Testis (tissue), 2 donors: ENCODE data around the gene HSPA8.

Experiments
- POLR2A ChIP-seq: fragments of 450-650 bp; IDR thresholded peaks from one replicate; pipeline ENCODE4 v1.6.1; 2017; ENCODE audit warnings: antibody characterized with exemption, mild to moderate bottlenecking, moderate library complexity
- TF ChIP-seq, protein P1 (sequence below), 3 experiments: fragments of 450-650 bp in 2 of 3; fragments of 200-600 bp in 1 of 3; sonication (generic) in 1 of 3; IDR thresholded peaks; one replicate each; pipeline ENCODE4 v1.5.1; 2016 to 2019; ENCODE audit warnings: antibody characterized with exemption in 3 of 3, mild to moderate bottlenecking in 2 of 3, moderate library complexity in 1 of 3

DNA sequence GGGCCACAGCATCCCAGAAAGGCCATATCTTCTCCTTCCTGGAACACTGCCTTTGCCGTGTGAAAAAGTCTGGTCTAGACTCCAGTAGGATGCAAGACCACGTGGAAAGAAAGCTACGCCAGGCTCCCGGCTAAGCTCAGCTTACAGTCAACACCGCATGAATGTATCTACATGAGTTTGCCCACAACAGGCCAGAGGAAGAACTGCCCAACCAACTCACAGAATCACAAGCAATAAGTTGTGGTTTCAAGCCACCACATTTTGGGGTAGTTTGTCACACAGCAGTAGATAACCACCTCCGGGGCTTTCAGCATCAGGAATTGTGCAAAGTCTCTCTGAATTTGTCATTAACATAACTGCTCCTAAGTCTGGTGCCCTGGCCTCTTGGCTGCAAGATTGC lies 27.3 kb downstream of the HSPA8 start:
- TF ChIP-seq, protein P1, sequence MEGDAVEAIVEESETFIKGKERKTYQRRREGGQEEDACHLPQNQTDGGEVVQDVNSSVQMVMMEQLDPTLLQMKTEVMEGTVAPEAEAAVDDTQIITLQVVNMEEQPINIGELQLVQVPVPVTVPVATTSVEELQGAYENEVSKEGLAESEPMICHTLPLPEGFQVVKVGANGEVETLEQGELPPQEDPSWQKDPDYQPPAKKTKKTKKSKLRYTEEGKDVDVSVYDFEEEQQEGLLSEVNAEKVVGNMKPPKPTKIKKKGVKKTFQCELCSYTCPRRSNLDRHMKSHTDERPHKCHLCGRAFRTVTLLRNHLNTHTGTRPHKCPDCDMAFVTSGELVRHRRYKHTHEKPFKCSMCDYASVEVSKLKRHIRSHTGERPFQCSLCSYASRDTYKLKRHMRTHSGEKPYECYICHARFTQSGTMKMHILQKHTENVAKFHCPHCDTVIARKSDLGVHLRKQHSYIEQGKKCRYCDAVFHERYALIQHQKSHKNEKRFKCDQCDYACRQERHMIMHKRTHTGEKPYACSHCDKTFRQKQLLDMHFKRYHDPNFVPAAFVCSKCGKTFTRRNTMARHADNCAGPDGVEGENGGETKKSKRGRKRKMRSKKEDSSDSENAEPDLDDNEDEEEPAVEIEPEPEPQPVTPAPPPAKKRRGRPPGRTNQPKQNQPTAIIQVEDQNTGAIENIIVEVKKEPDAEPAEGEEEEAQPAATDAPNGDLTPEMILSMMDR (IDR thresholded peaks at IDR 0.05) = no peak
- TF ChIP-seq POLR2A = no peak
